ENCODE results near the gene SDE2. TPM values are rescaled to one million over a fixed set of nuclear protein-coding genes. Genes with fewer than 3 reads are reported as not detected.

Gene SDE2
- total RNA-seq, 1 donor from 2014 or later: 18.4 TPM

GRCh38 chr1:226029568-226030225 lies 30.6 kb upstream of the SDE2 start:
- intact Hi-C loops (cut with DNase I): no loop called here
- DNase-seq: no peak
- ATAC-seq: no peak
- Histone ChIP-seq H3K4me3 (no peak overlapping the region), H3K4me1 (peaks cover 6% of the 10 kb centered on the region), H3K9me3 (no peaks in the 10 kb centered on the region), H3K36me3 (no peaks in the 10 kb centered on the region), H3K27me3 (ENCODE audit: low read depth) (no peaks in the 10 kb centered on the region), H3K27ac (no peak overlapping the region)
- TF ChIP-seq, protein P1, sequence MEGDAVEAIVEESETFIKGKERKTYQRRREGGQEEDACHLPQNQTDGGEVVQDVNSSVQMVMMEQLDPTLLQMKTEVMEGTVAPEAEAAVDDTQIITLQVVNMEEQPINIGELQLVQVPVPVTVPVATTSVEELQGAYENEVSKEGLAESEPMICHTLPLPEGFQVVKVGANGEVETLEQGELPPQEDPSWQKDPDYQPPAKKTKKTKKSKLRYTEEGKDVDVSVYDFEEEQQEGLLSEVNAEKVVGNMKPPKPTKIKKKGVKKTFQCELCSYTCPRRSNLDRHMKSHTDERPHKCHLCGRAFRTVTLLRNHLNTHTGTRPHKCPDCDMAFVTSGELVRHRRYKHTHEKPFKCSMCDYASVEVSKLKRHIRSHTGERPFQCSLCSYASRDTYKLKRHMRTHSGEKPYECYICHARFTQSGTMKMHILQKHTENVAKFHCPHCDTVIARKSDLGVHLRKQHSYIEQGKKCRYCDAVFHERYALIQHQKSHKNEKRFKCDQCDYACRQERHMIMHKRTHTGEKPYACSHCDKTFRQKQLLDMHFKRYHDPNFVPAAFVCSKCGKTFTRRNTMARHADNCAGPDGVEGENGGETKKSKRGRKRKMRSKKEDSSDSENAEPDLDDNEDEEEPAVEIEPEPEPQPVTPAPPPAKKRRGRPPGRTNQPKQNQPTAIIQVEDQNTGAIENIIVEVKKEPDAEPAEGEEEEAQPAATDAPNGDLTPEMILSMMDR (IDR thresholded peaks at IDR 0.05): no peak

- H3K27me3 ChIP-seq (ENCODE audit: low read depth): no peaks in the 10 kb centered on the region
- intact Hi-C loops (cut with DNase I): no loop called here
- peaks cover 6% of the 10 kb centered on the region for H3K4me1 ChIP-seq
- no peaks in the 10 kb centered on the region for H3K9me3 ChIP-seq
- peak; percentile 71 for DNase-seq
- peak; percentile 41 to 50 for ATAC-seq
- H3K27ac ChIP-seq: no peak overlapping the region
- TF ChIP-seq, protein P1 (IDR thresholded peaks at IDR 0.05): no peak
- no peaks in the 10 kb centered on the region for H3K36me3 ChIP-seq
- no peak overlapping the region for H3K4me3 ChIP-seq
These were observed 30.0 kb upstream of the SDE2 start for GRCh38 chr1:226029093-226029496.

DNA sequence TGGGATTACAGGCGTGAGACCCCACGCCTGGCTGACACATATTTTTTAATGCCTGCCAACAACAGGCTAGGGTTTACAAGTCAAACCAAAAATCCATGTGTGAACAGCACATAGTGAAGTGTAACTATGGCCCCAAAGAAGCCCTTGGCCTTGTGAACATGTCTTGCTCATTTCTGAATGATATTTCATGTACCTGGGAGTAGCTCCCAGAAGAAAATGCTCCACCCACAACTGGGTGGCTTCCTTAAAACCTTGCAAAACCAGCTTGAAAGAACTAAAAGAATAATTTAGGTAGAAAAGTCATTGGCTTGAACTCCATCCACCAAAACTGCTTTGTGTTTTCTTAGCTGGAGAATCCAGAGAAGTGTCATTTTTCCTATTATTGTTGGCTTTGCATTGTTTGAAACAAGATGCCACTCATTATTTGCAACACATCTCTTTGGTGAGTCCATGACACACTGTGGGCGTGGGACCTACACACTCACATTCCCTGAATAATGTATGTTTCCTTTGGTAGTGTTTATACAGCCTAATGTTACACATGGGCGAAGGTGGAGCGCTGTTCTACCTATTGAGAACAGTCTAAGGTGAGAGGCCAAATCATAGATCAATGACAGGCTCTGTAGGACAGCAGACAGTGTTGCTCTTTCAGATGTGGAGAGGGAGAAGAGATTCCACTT lies 28.5 kb upstream of the SDE2 start:
- intact Hi-C loops (cut with DNase I): no loop called here
- no peak overlapping the region for H3K27ac ChIP-seq
- H3K27me3 ChIP-seq (ENCODE audit: low read depth): no peaks in the 10 kb centered on the region
- H3K4me3 ChIP-seq: no peak overlapping the region
- TF ChIP-seq, protein P1 (IDR thresholded peaks at IDR 0.05): no peak
- ATAC-seq (no peak), DNase-seq (no peak)
- no peaks in the 10 kb centered on the region for H3K9me3 ChIP-seq
- peaks cover 6% of the 10 kb centered on the region for H3K4me1 ChIP-seq
- no peaks in the 10 kb centered on the region for H3K36me3 ChIP-seq

DNA sequence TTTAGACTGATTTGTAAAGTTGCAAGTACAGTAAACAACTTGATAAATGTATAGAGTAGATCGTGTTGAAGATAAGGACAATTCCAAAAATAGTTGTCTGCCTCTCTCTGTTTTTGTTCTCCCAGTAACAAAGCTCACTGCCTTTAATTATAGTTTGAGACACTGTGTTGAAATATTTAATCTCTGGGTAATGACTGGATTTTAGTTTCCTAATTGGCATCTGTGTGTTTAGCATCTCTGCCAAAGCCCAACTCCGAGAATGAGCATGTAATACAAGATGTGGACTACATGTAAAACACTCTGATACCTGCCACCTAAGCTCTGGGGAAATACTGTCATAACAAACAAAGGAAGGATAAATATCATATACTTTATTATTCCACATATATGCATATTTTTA lies 27.7 kb upstream of the SDE2 start:
- H3K4me1 ChIP-seq: peaks cover 6% of the 10 kb centered on the region
- no peak for DNase-seq
- no peaks in the 10 kb centered on the region for H3K9me3 ChIP-seq
- no peak overlapping the region for H3K4me3 ChIP-seq
- intact Hi-C loops (cut with DNase I): no loop called here
- no peak overlapping the region for H3K27ac ChIP-seq
- TF ChIP-seq, protein P1 (IDR thresholded peaks at IDR 0.05): no peak
- H3K36me3 ChIP-seq: no peaks in the 10 kb centered on the region
- H3K27me3 ChIP-seq (ENCODE audit: low read depth): no peaks in the 10 kb centered on the region
- no peak for ATAC-seq

DNA sequence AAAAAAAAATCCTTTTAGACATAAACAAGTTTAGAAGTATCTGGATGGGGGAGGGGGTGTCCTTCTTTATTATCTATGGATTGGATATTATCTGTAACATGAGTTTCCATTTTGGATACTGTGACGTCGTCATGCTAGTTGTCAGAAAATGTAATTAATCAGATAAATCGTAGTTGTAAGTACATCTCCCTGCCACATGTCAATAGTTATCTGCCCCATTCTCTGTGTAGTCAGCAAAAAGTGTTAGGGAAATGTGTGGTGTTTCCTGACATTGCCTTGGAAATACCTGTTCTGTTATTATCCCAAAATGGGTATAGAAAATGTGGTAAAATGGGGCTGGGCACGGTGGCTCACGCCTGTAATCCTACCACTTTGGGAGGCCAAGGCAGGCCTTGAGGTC lies 24.6 kb upstream of the SDE2 start:
- H3K9me3 ChIP-seq: no peaks in the 10 kb centered on the region
- H3K27ac ChIP-seq: no peak overlapping the region
- ATAC-seq (no peak), DNase-seq (no peak)
- peaks cover 4% of the 10 kb centered on the region for H3K4me1 ChIP-seq
- TF ChIP-seq, protein P1 (IDR thresholded peaks at IDR 0.05): no peak
- intact Hi-C loops (cut with DNase I): no loop called here
- H3K4me3 ChIP-seq: no peak overlapping the region
- no peaks in the 10 kb centered on the region for H3K36me3 ChIP-seq
- H3K27me3 ChIP-seq (ENCODE audit: low read depth): no peaks in the 10 kb centered on the region
